HepG2 (cell line): ENCODE results near the gene ZCCHC7. TPM values are rescaled to one million over a fixed set of nuclear protein-coding genes. Genes with fewer than 3 reads are reported as not detected.

Experiments
- ELF3 ChIP-seq: IDR thresholded peaks from 2 replicates; pipeline ENCODE4 v1.6.1; 2016; ENCODE audit warnings: missing genetic modification reagents, missing compliant biosample characterization
- HMG20A ChIP-seq: IDR thresholded peaks from 2 replicates; pipeline ENCODE4 v1.6.1; 2016; ENCODE audit warnings: borderline replicate concordance
- KLF13 ChIP-seq: sonication (generic); formaldehyde crosslinking; IDR thresholded peaks from 2 replicates; pipeline ENCODE4 v1.4.0; 2020; ENCODE audit warnings: mild to moderate bottlenecking, missing genetic modification reagents
- MED13 ChIP-seq: sonication (generic); formaldehyde crosslinking; IDR thresholded peaks from 2 replicates; pipeline ENCODE4 v1.5.0; 2020; ENCODE audit warnings: missing genetic modification reagents
- MTF1 ChIP-seq: sonication (generic); formaldehyde crosslinking; IDR thresholded peaks from 2 replicates; pipeline ENCODE4 v1.5.0; 2020; ENCODE audit warnings: missing genetic modification reagents
- PCBP2 ChIP-seq: fragments of 200-400 bp; formaldehyde crosslinking; optimal IDR thresholded peaks from 2 replicates; pipeline ENCODE3; 2018; ENCODE audit warnings: low read length, low read depth; ENCODE audit not compliant: poor library complexity, severe bottlenecking
- PHB2 ChIP-seq: fragments of 450-650 bp; IDR thresholded peaks from 2 replicates; pipeline ENCODE4 v1.6.1; 2018; ENCODE audit not compliant: partially characterized antibody
- SMARCC2 ChIP-seq: fragments of 450-650 bp; IDR thresholded peaks from 2 replicates; pipeline ENCODE4 v1.6.1; 2017; ENCODE audit warnings: antibody characterized with exemption, mild to moderate bottlenecking
- SUZ12 ChIP-seq: fragments of 150-350 bp; IDR thresholded peaks from 2 replicates; pipeline ENCODE4 v1.6.1; 2014; ENCODE audit warnings: low read depth, low read length
- ZKSCAN5 ChIP-seq: sonication (generic); formaldehyde crosslinking; IDR thresholded peaks from 2 replicates; pipeline ENCODE4 v1.5.1; 2020; ENCODE audit warnings: mild to moderate bottlenecking, missing genetic modification reagents
- ZNF354B ChIP-seq: sonication (generic); formaldehyde crosslinking; IDR thresholded peaks from 2 replicates; pipeline ENCODE4 v1.8.0; 2022; ENCODE audit warnings: mild to moderate bottlenecking, missing genetic modification reagents
- polyA plus RNA-seq, 8 experiments: library from polyadenylated mRNA; depleted of rRNA in 3 of 8; stranded (reverse) in 7 of 8; unstranded in 1 of 8; fragments of >200 nt; fragmentation: Illumina TruSeq in 4 of 8; extraction: Trizol in 4 of 8; gene quantifications; 2 replicates each; pipeline versions ENCODE4 v1.2.1 to v1.2.3, GENCODE V29; 2011 to 2016; ENCODE audit warnings: low read depth in 4 of 8, missing spikeins in 1 of 8, mixed read lengths in 1 of 8; ENCODE audit not compliant: insufficient read depth in 1 of 8
- total RNA-seq, 5 experiments: library from RNA; depleted of rRNA; stranded (reverse); fragments of >200 nt; fragmentation: Illumina TruSeq; extraction: Trizol; gene quantifications; 2 replicates each; pipeline ENCODE4 v1.2.3, GENCODE V29; 2016; ENCODE audit warnings: low read depth in 1 of 5
- TF ChIP-seq, protein P1 (sequence below): sonication (generic); formaldehyde crosslinking; IDR thresholded peaks from 2 replicates; pipeline ENCODE4 v1.4.0; 2020; ENCODE audit warnings: missing genetic modification reagents, borderline replicate concordance
- TF ChIP-seq, protein P2 (sequence below): sonication (generic); formaldehyde crosslinking; IDR thresholded peaks from 2 replicates; pipeline ENCODE4 v1.8.1; 2023; ENCODE audit warnings: mild to moderate bottlenecking, moderate library complexity, missing genetic modification reagents
- TF ChIP-seq, protein P3 (sequence below): sonication (generic); formaldehyde crosslinking; IDR thresholded peaks from 2 replicates; pipeline ENCODE4 v1.4.0; 2020; ENCODE audit warnings: missing genetic modification reagents
- TF ChIP-seq, protein P4 (sequence below): sonication (generic); formaldehyde crosslinking; IDR thresholded peaks from 2 replicates; pipeline ENCODE4 v1.5.0; 2020; ENCODE audit warnings: mild to moderate bottlenecking, missing genetic modification reagents
- TF ChIP-seq, protein P5 (sequence below): sonication (generic); formaldehyde crosslinking; IDR thresholded peaks from 2 replicates; pipeline ENCODE4 v1.5.0; 2020; ENCODE audit warnings: mild to moderate bottlenecking, missing genetic modification reagents
- TF ChIP-seq, protein P6 (sequence below): IDR thresholded peaks from 2 replicates; pipeline ENCODE4 v1.6.1; 2016

Gene ZCCHC7
- total and polyA plus RNA-seq, 2 of the 13 experiments (the other 11 are each of a cell fraction or from before 2014, with no cell fraction given), result 13.6 to 19.3 TPM

DNA sequence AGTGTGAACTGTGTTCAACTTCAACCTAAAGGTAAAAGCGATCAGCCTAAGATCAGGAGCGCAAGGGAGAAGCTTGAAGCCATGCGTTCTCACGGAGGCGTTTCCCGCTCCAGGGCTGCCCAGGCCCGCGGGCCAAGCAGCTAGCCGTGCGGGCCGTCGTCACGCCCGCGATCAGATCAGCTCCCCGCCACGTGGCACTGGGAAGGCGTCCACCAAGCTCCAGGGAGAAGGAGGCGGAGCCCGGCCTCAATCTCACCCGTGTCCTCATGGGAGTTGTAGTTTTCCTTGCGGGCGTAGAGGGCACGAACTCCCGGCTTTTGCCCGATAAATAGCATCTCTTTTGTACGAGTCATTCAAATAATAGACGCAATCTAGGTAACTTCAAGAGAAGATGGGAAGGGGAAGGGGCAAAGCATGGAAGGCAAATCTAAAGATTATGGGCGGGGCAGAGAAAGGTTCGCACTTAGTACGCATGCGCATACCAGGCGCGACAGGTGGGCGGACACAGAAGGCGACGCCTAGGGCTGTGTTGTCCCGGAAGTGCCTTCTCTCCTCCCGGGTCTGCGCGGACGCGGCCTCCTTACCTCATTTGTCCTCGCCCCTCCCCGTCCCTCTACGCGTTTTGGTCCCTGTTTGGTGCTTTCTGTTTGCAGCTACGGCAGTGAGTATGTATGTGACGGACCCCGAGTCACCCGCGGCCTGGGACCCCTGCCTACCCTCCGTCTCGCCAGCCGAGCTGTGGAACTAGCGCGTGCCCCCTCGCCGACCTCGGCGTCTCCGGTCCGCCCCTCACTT lies 40.8 kb upstream of the ZCCHC7 start (continued):
- TF ChIP-seq, protein P1, sequence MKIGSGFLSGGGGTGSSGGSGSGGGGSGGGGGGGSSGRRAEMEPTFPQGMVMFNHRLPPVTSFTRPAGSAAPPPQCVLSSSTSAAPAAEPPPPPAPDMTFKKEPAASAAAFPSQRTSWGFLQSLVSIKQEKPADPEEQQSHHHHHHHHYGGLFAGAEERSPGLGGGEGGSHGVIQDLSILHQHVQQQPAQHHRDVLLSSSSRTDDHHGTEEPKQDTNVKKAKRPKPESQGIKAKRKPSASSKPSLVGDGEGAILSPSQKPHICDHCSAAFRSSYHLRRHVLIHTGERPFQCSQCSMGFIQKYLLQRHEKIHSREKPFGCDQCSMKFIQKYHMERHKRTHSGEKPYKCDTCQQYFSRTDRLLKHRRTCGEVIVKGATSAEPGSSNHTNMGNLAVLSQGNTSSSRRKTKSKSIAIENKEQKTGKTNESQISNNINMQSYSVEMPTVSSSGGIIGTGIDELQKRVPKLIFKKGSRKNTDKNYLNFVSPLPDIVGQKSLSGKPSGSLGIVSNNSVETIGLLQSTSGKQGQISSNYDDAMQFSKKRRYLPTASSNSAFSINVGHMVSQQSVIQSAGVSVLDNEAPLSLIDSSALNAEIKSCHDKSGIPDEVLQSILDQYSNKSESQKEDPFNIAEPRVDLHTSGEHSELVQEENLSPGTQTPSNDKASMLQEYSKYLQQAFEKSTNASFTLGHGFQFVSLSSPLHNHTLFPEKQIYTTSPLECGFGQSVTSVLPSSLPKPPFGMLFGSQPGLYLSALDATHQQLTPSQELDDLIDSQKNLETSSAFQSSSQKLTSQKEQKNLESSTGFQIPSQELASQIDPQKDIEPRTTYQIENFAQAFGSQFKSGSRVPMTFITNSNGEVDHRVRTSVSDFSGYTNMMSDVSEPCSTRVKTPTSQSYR (CRISPR knock-in tag), result peak; percentile 79; the same call in 1 of the 2 replicates
- TF ChIP-seq, protein P2, sequence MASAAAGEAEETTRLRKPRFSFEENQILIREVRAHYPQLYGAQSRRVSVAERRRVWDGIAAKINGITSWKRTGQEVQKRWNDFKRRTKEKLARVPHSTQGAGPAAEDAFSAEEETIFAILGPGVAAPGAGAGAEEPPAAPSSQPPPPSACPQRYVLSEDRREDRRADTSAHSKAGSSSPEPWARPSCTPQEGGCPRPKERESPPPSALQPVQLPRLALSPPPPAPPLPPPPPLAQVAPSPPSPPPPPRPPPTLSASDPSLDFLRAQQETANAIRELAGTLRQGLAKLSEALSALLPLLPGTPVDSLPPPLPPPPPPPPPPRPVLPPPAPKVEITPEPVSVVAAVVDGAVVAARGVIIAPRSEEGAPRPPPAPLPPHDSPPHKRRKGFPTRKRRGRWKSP, result peak; percentile 74; the same call in 1 of the 2 replicates
- TF ChIP-seq MTF1, result peak; percentile 95
- TF ChIP-seq ELF3 (CRISPR knock-in tag), result peak; percentile 87
- 0 out of 2 replicates have a peak, but pooled peaks have one; percentile 46 for TF ChIP-seq HMG20A (CRISPR knock-in tag)
- TF ChIP-seq, protein P3, sequence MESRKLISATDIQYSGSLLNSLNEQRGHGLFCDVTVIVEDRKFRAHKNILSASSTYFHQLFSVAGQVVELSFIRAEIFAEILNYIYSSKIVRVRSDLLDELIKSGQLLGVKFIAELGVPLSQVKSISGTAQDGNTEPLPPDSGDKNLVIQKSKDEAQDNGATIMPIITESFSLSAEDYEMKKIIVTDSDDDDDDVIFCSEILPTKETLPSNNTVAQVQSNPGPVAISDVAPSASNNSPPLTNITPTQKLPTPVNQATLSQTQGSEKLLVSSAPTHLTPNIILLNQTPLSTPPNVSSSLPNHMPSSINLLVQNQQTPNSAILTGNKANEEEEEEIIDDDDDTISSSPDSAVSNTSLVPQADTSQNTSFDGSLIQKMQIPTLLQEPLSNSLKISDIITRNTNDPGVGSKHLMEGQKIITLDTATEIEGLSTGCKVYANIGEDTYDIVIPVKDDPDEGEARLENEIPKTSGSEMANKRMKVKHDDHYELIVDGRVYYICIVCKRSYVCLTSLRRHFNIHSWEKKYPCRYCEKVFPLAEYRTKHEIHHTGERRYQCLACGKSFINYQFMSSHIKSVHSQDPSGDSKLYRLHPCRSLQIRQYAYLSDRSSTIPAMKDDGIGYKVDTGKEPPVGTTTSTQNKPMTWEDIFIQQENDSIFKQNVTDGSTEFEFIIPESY (CRISPR knock-in tag), result peak; percentile 82
- TF ChIP-seq, protein P4, sequence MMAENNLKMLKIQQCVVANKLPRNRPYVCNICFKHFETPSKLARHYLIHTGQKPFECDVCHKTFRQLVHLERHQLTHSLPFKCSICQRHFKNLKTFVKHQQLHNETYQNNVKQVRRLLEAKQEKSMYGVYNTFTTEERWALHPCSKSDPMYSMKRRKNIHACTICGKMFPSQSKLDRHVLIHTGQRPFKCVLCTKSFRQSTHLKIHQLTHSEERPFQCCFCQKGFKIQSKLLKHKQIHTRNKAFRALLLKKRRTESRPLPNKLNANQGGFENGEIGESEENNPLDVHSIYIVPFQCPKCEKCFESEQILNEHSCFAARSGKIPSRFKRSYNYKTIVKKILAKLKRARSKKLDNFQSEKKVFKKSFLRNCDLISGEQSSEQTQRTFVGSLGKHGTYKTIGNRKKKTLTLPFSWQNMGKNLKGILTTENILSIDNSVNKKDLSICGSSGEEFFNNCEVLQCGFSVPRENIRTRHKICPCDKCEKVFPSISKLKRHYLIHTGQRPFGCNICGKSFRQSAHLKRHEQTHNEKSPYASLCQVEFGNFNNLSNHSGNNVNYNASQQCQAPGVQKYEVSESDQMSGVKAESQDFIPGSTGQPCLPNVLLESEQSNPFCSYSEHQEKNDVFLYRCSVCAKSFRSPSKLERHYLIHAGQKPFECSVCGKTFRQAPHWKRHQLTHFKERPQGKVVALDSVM, result peak; percentile 38; the same call in 1 of the 2 replicates
- TF ChIP-seq PHB2, result no peak
- TF ChIP-seq, protein P5, sequence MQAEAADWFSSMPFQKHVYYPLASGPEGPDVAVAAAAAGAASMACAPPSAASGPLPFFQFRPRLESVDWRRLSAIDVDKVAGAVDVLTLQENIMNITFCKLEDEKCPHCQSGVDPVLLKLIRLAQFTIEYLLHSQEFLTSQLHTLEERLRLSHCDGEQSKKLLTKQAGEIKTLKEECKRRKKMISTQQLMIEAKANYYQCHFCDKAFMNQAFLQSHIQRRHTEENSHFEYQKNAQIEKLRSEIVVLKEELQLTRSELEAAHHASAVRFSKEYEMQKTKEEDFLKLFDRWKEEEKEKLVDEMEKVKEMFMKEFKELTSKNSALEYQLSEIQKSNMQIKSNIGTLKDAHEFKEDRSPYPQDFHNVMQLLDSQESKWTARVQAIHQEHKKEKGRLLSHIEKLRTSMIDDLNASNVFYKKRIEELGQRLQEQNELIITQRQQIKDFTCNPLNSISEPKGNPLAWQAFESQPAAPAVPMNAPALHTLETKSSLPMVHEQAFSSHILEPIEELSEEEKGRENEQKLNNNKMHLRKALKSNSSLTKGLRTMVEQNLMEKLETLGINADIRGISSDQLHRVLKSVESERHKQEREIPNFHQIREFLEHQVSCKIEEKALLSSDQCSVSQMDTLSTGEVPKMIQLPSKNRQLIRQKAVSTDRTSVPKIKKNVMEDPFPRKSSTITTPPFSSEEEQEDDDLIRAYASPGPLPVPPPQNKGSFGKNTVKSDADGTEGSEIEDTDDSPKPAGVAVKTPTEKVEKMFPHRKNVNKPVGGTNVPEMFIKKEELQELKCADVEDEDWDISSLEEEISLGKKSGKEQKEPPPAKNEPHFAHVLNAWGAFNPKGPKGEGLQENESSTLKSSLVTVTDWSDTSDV (CRISPR knock-in tag), result peak; percentile 100
- TF ChIP-seq, protein P6, sequence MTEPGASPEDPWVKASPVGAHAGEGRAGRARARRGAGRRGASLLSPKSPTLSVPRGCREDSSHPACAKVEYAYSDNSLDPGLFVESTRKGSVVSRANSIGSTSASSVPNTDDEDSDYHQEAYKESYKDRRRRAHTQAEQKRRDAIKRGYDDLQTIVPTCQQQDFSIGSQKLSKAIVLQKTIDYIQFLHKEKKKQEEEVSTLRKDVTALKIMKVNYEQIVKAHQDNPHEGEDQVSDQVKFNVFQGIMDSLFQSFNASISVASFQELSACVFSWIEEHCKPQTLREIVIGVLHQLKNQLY (CRISPR knock-in tag), result peak; percentile 96
- TF ChIP-seq SUZ12, result peak; percentile 51
- TF ChIP-seq ZNF354B (CRISPR knock-in tag), result peak; percentile 99
- TF ChIP-seq KLF13 (CRISPR knock-in tag), result peak; percentile 97; the same call in 1 of the 2 replicates
- no peak for TF ChIP-seq PCBP2
- peak; percentile 58; the same call in 1 of the 2 replicates for TF ChIP-seq ZKSCAN5 (CRISPR knock-in tag)
- peak; percentile 87 for TF ChIP-seq MED13 (CRISPR knock-in tag)
- TF ChIP-seq SMARCC2, result no peak
